HG03064 (cell line): ENCODE data around the gene MSL3.

Source experiments
- ATAC-seq: cut with Tn5 transposase; IDR thresholded peaks from one replicate; pipeline ENCODE4 v1.9.1; 2021; ENCODE audit warnings: low read depth; ENCODE audit not compliant: unreplicated experiment

MSL3 gene

GRCh38 chrX:11758400-11759171 lies 549 bp downstream of the MSL3 start:
- ATAC-seq: no peak

DNA sequence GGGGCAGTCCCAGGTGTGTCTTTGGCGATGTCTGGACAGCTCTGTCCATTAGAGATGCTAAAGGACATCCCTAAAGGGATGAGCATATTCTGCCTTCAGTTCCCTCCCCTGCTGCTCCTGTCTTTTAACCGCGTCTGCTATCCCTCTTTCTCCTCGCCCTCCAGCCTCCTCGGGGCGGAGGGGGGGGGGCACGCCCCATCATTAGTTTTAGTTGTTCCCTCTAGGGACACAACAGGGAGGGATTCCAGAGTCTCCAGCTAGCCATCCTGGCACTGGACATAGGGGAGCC lies 1.1 kb downstream of the MSL3 start:
- no peak for ATAC-seq

- ATAC-seq: peak; percentile 54
Measured at GRCh38 chrX:11759461-11760311, 1.6 kb downstream of the MSL3 start.

DNA sequence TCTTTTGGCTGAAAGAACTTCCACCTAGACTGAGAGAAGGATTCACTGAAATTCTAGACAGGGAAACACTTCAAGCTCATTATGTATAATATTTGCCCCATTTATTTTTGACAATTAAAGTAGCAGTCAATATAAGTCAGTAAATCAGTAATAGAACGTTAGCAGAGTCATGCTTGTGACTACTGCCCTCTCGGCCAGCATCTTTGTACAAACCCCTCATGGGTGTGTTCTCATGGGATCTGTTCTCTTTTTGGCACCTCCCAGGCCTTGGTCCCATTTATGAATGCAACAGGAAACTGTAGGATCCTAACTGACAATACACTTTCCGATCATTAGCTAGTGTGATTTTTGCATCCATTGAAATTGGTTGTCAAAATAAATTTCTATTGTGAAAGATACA lies 2.9 kb downstream of the MSL3 start:
- ATAC-seq: no peak

DNA sequence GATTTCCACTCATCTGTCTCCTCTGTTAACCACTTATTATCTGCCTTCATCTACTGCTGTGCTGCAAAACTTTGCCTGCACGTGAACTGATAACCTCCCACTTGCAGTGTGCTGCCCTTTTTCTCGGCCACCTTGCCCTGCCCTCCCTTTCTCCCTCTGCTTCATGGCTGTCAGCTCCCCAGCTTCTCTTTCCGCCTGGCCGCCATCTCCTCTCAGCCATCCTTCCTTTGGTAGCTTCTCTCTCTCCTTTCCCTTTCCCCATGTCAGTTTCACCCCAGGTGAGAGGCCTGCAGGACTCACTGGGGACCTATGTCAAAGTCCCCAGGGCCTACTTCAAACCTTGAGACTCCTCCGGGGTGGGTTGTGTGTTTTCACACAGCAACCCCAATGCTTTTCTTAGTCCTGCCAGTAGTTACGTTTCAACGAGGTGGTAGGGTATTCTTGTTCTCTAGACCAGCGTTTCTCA lies 6.6 kb downstream of the MSL3 start:
- ATAC-seq: peak; percentile 35

- ATAC-seq: no peak
Measured at GRCh38 chrX:11765449-11765848, 7.4 kb downstream of the MSL3 start.

DNA sequence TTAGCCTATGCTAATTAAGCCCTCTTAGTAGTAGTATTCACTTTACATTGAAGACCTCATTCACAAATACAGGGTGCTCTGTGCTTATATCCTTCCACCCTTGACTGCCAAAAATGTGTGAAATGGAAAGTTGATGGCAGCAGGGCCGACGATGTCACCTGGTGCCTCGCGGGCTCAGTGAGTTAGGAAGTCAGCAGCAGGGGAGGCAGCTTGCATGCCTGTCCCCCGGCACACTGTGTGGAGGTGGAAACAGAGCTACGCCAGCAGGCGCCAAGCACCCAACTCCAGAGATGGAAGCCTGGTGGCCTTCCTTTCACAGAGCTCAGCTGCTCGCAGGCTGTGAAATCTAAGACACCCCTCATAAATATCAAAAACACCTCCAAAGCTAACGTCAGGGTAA lies 8.4 kb downstream of the MSL3 start:
- no peak for ATAC-seq

- ATAC-seq: peak; percentile 40
Measured at GRCh38 chrX:11768039-11768438, 10.0 kb downstream of the MSL3 start.

- ATAC-seq: no peak
Measured at GRCh38 chrX:11770320-11770719, 12.3 kb downstream of the MSL3 start.

DNA sequence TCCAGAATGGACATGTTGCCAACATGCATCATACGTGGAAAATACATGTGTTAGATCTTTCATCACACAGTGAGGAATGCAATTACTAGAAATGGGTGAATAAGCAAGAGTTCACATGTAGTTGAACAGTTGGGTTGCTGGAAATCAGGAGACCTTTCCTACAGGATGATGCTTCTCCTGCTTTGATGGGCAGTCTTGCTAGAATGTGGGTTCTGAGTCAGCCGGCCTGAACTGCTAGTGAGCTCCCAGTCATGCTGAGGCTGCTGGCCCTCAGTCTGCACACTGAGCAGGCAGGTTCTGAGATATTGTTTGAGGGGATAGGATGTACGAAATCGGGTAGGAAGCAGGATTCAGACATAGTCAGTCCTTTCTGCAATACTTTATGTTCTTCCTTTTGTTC lies 20.2 kb downstream of the MSL3 start:
- ATAC-seq: no peak

DNA sequence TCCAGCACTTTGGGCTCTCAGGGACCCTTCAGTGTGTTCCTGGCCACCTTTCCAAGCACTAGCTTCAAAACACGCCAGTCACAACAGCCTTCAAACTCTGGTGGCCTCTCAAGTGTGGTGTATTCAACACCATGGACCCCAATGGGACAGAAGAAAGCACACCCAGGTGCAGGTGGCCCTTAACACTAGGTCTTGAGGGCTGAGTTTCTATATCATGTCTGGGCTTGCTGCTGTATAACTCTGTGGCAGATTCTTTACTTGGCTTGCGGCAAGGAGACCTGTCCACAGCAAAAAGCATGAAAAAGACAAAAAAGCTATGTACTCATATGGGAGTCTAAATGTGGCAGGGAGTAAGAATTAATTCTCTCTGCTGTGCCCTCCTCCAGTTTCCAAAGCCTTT lies 23.1 kb downstream of the MSL3 start:
- no peak for ATAC-seq

- no peak for ATAC-seq
Measured at GRCh38 chrX:11781734-11782370, 23.8 kb downstream of the MSL3 start.

GRCh38 chrX:11784543-11784942 lies 26.5 kb downstream of the MSL3 start:
- no peak for ATAC-seq

DNA sequence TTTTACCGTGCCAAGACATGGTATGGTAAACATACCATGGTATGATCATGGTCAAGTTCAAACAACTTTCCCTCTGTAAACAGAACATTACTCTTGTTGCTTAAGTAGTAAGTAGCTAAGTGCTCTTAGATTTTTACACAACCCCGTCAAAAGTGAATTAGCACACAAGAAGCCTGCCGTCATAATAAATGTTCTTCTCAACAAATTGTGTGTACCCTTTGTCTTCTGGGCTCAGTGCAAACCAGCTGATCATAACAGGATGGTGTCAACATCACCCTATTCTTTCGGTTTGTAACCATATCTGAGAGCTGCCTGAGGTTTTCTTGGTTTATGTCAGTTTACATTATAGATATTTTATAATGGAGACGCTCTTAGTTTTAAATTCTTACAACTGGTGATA lies 28.8 kb downstream of the MSL3 start:
- ATAC-seq: no peak

- no peak for ATAC-seq
Measured at GRCh38 chrX:11787564-11787963, 29.5 kb downstream of the MSL3 start.

DNA sequence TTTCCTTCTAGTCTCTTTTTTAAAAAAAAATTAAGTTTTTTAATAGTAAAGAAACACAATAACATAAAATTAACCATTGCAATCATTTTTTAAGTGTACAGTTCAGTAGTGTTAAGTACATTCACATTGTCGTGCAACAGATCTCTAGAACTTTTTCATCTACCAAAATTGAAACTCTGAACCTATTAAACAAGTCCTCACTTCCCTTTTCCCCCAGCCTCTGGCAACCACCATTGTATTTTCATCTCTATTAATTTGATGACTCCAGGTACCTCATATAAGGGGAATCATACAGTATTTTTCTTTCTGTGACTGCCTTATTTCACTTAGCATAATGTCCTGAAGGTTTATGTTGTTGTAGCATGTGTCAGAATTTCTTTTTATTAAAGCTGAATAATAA lies 31.8 kb downstream of the MSL3 start:
- peak; percentile 31 for ATAC-seq

GRCh38 chrX:11791090-11791489 lies 33.1 kb downstream of the MSL3 start:
- ATAC-seq: no peak

DNA sequence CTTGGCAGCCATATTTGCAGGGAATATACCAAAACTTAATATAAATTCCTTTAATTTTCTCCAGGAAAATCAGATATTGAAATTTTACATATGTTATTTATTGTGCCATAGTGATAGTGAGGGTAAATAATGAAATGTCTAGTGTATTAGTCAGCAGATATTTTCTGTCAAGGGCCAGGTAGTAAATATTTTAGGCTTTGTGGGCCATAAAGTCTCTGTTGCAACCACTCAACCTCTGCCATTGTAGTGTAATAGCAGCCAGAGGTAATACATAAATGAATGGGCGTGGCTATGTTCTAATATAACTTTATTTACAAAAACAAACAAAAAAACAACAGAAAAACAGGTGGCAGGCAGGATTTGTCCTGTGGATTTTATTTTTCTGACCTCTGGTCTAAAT lies 33.5 kb downstream of the MSL3 start:
- ATAC-seq: no peak

DNA sequence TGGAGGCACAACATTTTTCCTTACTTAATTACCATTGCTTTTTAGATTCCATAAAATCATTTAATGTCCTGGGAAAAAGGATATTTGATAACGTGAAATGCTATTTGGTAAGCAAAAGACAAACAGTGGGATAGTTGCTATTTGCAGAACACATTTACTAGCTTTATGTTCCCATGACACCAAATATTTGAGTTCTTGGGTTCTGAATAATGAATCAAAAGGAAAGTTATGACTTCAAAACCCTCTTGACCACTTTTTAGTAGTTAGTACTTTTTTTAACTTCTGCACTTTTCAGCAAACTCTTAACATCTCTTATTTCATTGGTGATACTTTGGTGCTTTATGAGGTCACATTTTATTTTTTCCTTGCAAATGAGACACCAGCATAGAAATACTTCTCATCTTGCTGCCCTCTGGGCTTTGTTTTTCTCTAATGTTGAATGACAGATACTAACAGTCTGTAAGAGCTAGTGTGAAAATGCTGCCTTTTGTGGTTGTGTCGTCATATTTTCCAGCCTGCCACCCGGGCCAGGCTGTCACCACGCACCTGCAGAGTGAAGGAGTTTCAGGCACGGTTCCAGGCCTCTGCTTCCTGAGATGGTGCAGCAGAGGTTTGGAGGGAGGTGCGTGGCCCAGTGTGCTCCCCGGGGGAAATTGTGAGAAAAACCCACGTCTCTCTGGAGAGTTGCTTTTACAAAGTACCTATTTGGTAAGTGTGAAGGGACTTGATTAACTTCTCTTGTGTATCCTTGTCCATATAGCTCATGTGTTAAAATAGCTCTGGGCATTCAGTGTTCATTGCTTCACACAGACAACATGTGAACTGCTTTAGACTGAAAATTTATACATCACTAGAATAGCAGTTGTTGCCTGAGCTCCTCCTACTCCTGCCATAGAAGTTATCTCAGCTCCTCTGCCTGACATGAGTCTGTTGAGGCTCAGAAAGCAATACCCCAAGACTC lies 34.7 kb downstream of the MSL3 start:
- ATAC-seq: peak; percentile 89

DNA sequence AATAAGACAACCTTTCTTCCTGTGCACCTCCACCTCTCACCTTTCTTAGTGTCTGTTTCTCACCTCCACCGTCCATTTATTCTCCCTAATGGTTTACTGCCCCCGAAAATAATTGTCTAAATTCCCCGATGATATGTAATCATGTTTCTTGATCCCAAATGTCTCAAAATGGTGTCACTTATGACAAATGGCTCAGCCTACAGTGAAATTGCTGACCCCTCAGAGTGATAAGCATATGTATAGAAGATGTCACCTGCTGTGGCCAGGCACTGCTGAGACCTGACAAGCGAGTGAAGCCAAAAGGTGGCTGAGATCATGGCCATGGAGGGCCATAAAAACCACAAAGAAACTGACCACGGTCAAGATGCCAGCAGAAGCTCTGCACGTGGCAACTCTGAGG lies 35.7 kb downstream of the MSL3 start:
- no peak for ATAC-seq
